ENCODE data around the gene LCN15.
"Not testable (repeated sequence)": the region's sequence is repeated elsewhere in the genome, so short reads cannot be mapped to it uniquely, and the experiment has no call there.

Gene LCN15

GRCh38 chr9:136793086-136793946, 29.0 kb upstream of the LCN15 start:
- no peak for DNase-seq

- DNase-seq, result no peak
These were observed 28.2 kb upstream of the LCN15 start for GRCh38 chr9:136792321-136793085.

- no peak for DNase-seq
These were observed 27.4 kb upstream of the LCN15 start for GRCh38 chr9:136791516-136792276.

GRCh38 chr9:136790640-136791515, 26.6 kb upstream of the LCN15 start, which contains the start of gene TMEM141:
Gene TMEM141, plus strand, starts transcription at chr9:136791344. Its CDS starts 27 bp downstream, at chr9:136791371.
- DNase-seq, result peak; percentile 97

GRCh38 chr9:136789523-136789937, 25.2 kb upstream of the LCN15 start:
- no peak for DNase-seq

- not testable (repeated sequence) for DNase-seq
These were observed 24.6 kb upstream of the LCN15 start for GRCh38 chr9:136788644-136789522.

GRCh38 chr9:136787690-136788400, 23.5 kb upstream of the LCN15 start:
- no peak for DNase-seq

- DNase-seq, result not testable (repeated sequence)
These were observed 22.7 kb upstream of the LCN15 start for GRCh38 chr9:136786983-136787382.

GRCh38 chr9:136786451-136786850, 22.1 kb upstream of the LCN15 start:
- no peak for DNase-seq

- DNase-seq, result not testable (repeated sequence)
These were observed 21.4 kb upstream of the LCN15 start for GRCh38 chr9:136785565-136786355.

GRCh38 chr9:136784997-136785361, 20.7 kb upstream of the LCN15 start:
- no peak for DNase-seq

- DNase-seq, result no peak
These were observed 20.1 kb upstream of the LCN15 start for GRCh38 chr9:136784249-136784996.

- DNase-seq, result no peak
These were observed 18.1 kb upstream of the LCN15 start for GRCh38 chr9:136782452-136782851.

- DNase-seq, result no peak
These were observed 15.5 kb upstream of the LCN15 start for GRCh38 chr9:136779808-136780207.

- DNase-seq, result no peak
These were observed 13.0 kb upstream of the LCN15 start for GRCh38 chr9:136777359-136777758.

- no peak for DNase-seq
These were observed 12.6 kb upstream of the LCN15 start for GRCh38 chr9:136776947-136777346.

- DNase-seq, result no peak
These were observed 10.9 kb upstream of the LCN15 start for GRCh38 chr9:136775191-136775590.

GRCh38 chr9:136774416-136775045, 10.2 kb upstream of the LCN15 start:
- DNase-seq, result no peak
